Mesendoderm (in vitro differentiated cells): ENCODE measurements around the gene CERS6.
A peak's percentile ranks its signal among the peaks of the same experiment; 100 is the strongest.

Experiments used
- DNase-seq: peaks from one replicate; pipeline ENCODE4 v3.0.0; 2013
- H2AK5ac ChIP-seq: 2 replicates; pipeline ENCODE4 v1.6.1; 2013; ENCODE audit warnings: low read length, inconsistent platforms
- H2BK120ac ChIP-seq: 2 replicates; pipeline ENCODE4 v1.6.1; 2013; ENCODE audit warnings: low read depth, mild to moderate bottlenecking, low read length, moderate library complexity, mixed read lengths
- H2BK15ac ChIP-seq: replicated peaks from 2 replicates; pipeline ENCODE4 v1.6.1; 2013; ENCODE audit warnings: low read depth, mild to moderate bottlenecking, moderate library complexity
- H2BK5ac ChIP-seq: 2 replicates; pipeline ENCODE4 v1.6.1; 2013; ENCODE audit warnings: low read length, inconsistent platforms
- H3K18ac ChIP-seq: 2 replicates; pipeline ENCODE4 v1.6.1; 2013; ENCODE audit warnings: mild to moderate bottlenecking, low read length, mixed read lengths
- H3K23ac ChIP-seq: one replicate; pipeline ENCODE4 v1.6.1; 2013; ENCODE audit warnings: low read length
- H3K27ac ChIP-seq: 2 replicates; pipeline ENCODE4 v1.5.1; 2013; ENCODE audit warnings: low read depth, mild to moderate bottlenecking, inconsistent platforms, low read length, moderate library complexity
- H3K27me3 ChIP-seq: 2 replicates; pipeline ENCODE4 v1.6.1; 2013; ENCODE audit warnings: low read length, control low read depth, mild to moderate bottlenecking, inconsistent platforms; ENCODE audit not compliant: insufficient read depth, poor library complexity
- H3K36me3 ChIP-seq: 2 replicates; pipeline ENCODE4 v1.6.1; 2013; ENCODE audit warnings: low read length, inconsistent platforms; ENCODE audit not compliant: control insufficient read depth, insufficient read depth
- H3K4ac ChIP-seq: one replicate; pipeline ENCODE4 v1.6.1; 2013; ENCODE audit warnings: low read depth, mild to moderate bottlenecking, low read length, moderate library complexity
- H3K4me1 ChIP-seq: 2 replicates; pipeline ENCODE4 v1.6.1; 2013; ENCODE audit warnings: low read depth, low read length, inconsistent platforms; ENCODE audit not compliant: control insufficient read depth
- H3K4me2 ChIP-seq: 2 replicates; pipeline ENCODE4 v1.6.1; 2013; ENCODE audit warnings: low read length
- H3K4me3 ChIP-seq: 2 replicates; pipeline ENCODE4 v1.5.1; 2013; ENCODE audit warnings: mild to moderate bottlenecking, low read length
- H3K56ac ChIP-seq: one replicate; pipeline ENCODE4 v1.6.1; 2013; ENCODE audit warnings: low read length
- H3K79me1 ChIP-seq: 2 replicates; pipeline ENCODE4 v1.6.1; 2013; ENCODE audit warnings: low read length, inconsistent platforms
- H3K79me2 ChIP-seq: 2 replicates; pipeline ENCODE4 v1.6.1; 2013; ENCODE audit warnings: mild to moderate bottlenecking, low read length; ENCODE audit not compliant: control insufficient read depth, insufficient read depth
- H3K9ac ChIP-seq: 2 replicates; pipeline ENCODE4 v1.6.1; 2013; ENCODE audit warnings: low read length, inconsistent platforms
- H4K5ac ChIP-seq: one replicate; pipeline ENCODE4 v1.6.1; 2013; ENCODE audit warnings: low read length
- H4K8ac ChIP-seq: one replicate; pipeline ENCODE4 v1.6.1; 2013; ENCODE audit warnings: low read depth, mild to moderate bottlenecking, control low read depth, low read length, moderate library complexity
- WGBS: extraction: QIAGEN DNeasy Blood & Tissue Kit; methylation state at CpG from one replicate; pipeline ENCODE4 v1.1.7; 2013; ENCODE audit warnings: low lambda C conversion rate, missing lambda C conversion rate; ENCODE audit not compliant: insufficient coverage; ENCODE audit errors: extremely low coverage; 5-methylcytosine and 5-hydroxymethylcytosine counted together

CERS6 gene

GRCh38 chr2:168736649-168737445, 280.8 kb downstream of the CERS6 start:
- H2AK5ac ChIP-seq = no peak overlapping the region
- no peak for DNase-seq
- no peak overlapping the region for H3K9ac ChIP-seq
- H2BK5ac ChIP-seq = no peak overlapping the region
- no peaks in the 10 kb centered on the region for H3K27me3 ChIP-seq
- H3K79me1 ChIP-seq = no peaks in the 10 kb centered on the region
- H3K4me1 ChIP-seq = no peaks in the 10 kb centered on the region
- H4K8ac ChIP-seq = no peak overlapping the region
- no peak overlapping the region for H3K23ac ChIP-seq
- H3K18ac ChIP-seq = no peak overlapping the region
- H2BK15ac ChIP-seq = no peak overlapping the region
- H3K27ac ChIP-seq = no peak overlapping the region
- H3K79me2 ChIP-seq = no peaks in the 10 kb centered on the region
- H2BK120ac ChIP-seq = no peak overlapping the region
- H3K4ac ChIP-seq = no peak overlapping the region
- no peak overlapping the region for H3K4me3 ChIP-seq
- no peak overlapping the region for H3K4me2 ChIP-seq
- H3K36me3 ChIP-seq = no peaks in the 10 kb centered on the region
- no CpG with 5 or more reads among the region's 12 CpGs for WGBS
- H3K56ac ChIP-seq = no peak overlapping the region
- H4K5ac ChIP-seq = no peak overlapping the region

- peak; percentile 76 for DNase-seq
- no peak overlapping the region for H3K4me2 ChIP-seq
- no peak overlapping the region for H2AK5ac ChIP-seq
- no peak overlapping the region for H3K27ac ChIP-seq
- no peak overlapping the region for H4K5ac ChIP-seq
- no peak overlapping the region for H3K9ac ChIP-seq
- H3K23ac ChIP-seq = no peak overlapping the region
- H3K56ac ChIP-seq = no peak overlapping the region
- H3K4me1 ChIP-seq = no peaks in the 10 kb centered on the region
- H2BK5ac ChIP-seq = no peak overlapping the region
- H3K18ac ChIP-seq = no peak overlapping the region
- H2BK120ac ChIP-seq = no peak overlapping the region
- H3K27me3 ChIP-seq = no peaks in the 10 kb centered on the region
- H3K79me2 ChIP-seq = no peaks in the 10 kb centered on the region
- H2BK15ac ChIP-seq = no peak overlapping the region
- H3K4me3 ChIP-seq = no peak overlapping the region
- no peak overlapping the region for H4K8ac ChIP-seq
- H3K36me3 ChIP-seq = no peaks in the 10 kb centered on the region
- WGBS = no CpG with 5 or more reads among the region's 1 CpG
- no peaks in the 10 kb centered on the region for H3K79me1 ChIP-seq
- H3K4ac ChIP-seq = no peak overlapping the region
These were observed 282.0 kb downstream of the CERS6 start for GRCh38 chr2:168738062-168738461.

- Histone ChIP-seq H3K27ac (no peak overlapping the region), H3K4me1 (no peaks in the 10 kb centered on the region), H4K8ac (no peak overlapping the region), H3K36me3 (no peaks in the 10 kb centered on the region), H3K79me2 (no peaks in the 10 kb centered on the region), H4K5ac (no peak overlapping the region), H3K23ac (no peak overlapping the region), H2BK120ac (no peak overlapping the region), H3K27me3 (no peaks in the 10 kb centered on the region), H3K4ac (no peak overlapping the region), H2BK15ac (no peak overlapping the region), H3K79me1 (no peaks in the 10 kb centered on the region), H3K4me3 (no peak overlapping the region), H2AK5ac (no peak overlapping the region), H3K56ac (no peak overlapping the region), H2BK5ac (no peak overlapping the region), H3K9ac (no peak overlapping the region), H3K18ac (no peak overlapping the region), H3K4me2 (no peak overlapping the region)
- no CpG with 5 or more reads among the region's 3 CpGs for WGBS
- DNase-seq = peak; percentile 25
These were observed 284.3 kb downstream of the CERS6 start for GRCh38 chr2:168740360-168740759.

GRCh38 chr2:168740788-168741187, 284.7 kb downstream of the CERS6 start:
- H2BK120ac ChIP-seq = no peak overlapping the region
- H3K4ac ChIP-seq = no peak overlapping the region
- no peak overlapping the region for H3K18ac ChIP-seq
- H3K9ac ChIP-seq = no peak overlapping the region
- no peak overlapping the region for H4K8ac ChIP-seq
- no peaks in the 10 kb centered on the region for H3K4me1 ChIP-seq
- no peaks in the 10 kb centered on the region for H3K79me1 ChIP-seq
- DNase-seq = no peak
- H3K27me3 ChIP-seq = no peaks in the 10 kb centered on the region
- no peaks in the 10 kb centered on the region for H3K36me3 ChIP-seq
- no peaks in the 10 kb centered on the region for H3K79me2 ChIP-seq
- no peak overlapping the region for H3K27ac ChIP-seq
- no peak overlapping the region for H4K5ac ChIP-seq
- no peak overlapping the region for H3K4me2 ChIP-seq
- no peak overlapping the region for H3K23ac ChIP-seq
- no peak overlapping the region for H2AK5ac ChIP-seq
- no CpG with 5 or more reads among the region's 3 CpGs for WGBS
- no peak overlapping the region for H2BK15ac ChIP-seq
- H3K56ac ChIP-seq = no peak overlapping the region
- H2BK5ac ChIP-seq = no peak overlapping the region
- H3K4me3 ChIP-seq = no peak overlapping the region

GRCh38 chr2:168742258-168742932, 286.3 kb downstream of the CERS6 start:
- Histone ChIP-seq H2BK5ac (no peak overlapping the region), H3K4me3 (no peak overlapping the region), H2BK120ac (no peak overlapping the region), H3K4me1 (no peaks in the 10 kb centered on the region), H3K79me2 (no peaks in the 10 kb centered on the region), H3K9ac (no peak overlapping the region), H3K36me3 (no peaks in the 10 kb centered on the region), H2AK5ac (no peak overlapping the region), H4K5ac (no peak overlapping the region), H3K23ac (no peak overlapping the region), H3K18ac (no peak overlapping the region), H3K4ac (no peak overlapping the region), H3K27ac (no peak overlapping the region), H3K4me2 (no peak overlapping the region), H3K27me3 (no peaks in the 10 kb centered on the region), H2BK15ac (no peak overlapping the region), H3K56ac (no peak overlapping the region), H4K8ac (no peak overlapping the region), H3K79me1 (no peaks in the 10 kb centered on the region)
- DNase-seq = no peak
- no CpG with 5 or more reads among the region's 4 CpGs for WGBS
